ENCODE data around the gene ATXN7L2.
A peak's percentile ranks its signal among the peaks of the same experiment; 100 is the strongest.

ATXN7L2 gene

DNA sequence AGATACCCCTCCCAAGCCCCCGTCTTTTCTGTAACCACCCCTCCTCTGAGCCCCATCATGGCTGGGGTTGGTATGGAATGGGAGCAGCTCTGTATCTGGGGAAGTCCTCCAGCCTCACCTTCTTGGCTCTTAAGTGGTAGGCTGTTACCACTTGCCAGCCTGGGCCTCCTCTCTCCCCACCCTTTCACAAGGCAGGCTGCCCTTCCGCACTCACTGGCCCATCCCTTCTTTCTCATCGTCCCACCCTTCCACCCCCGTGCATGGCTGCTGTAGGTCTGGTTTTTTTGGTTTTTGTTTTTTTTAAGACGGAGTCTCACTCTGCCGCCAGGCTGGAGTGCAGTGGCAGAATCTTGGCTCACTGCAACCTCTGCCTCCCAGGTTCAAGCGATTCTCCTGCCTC is 15.4 kb downstream of the ATXN7L2 start:
- no peak for DNase-seq

GRCh38 chr1:109499661-109500536 is 16.2 kb downstream of the ATXN7L2 start:
- peak; percentile 43 for DNase-seq

DNA sequence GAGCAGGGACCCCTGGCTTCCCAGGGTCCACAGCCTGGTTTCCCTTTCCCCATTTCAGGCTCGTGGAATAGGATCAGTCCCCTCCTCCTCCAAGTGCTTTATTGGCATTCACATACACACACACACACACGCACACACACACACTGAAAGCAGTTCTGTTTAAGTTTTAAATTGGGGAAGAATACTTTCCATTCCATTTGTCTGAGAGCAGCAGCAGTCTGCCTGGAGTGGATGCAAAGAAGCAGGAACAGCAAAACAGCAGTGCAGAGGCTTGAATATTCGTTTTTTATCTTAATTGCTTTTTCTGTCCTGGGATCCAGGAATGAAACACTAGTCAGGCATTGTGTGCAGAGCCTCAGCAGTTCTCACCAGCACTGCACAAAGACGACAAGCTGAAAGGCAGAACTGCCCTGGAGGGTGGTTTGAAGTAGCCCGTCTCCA is 17.3 kb downstream of the ATXN7L2 start:
- DNase-seq = peak; percentile 30

GRCh38 chr1:109501644-109502363 is 18.1 kb downstream of the ATXN7L2 start:
- DNase-seq = peak; percentile 51

GRCh38 chr1:109502364-109502851 is 18.7 kb downstream of the ATXN7L2 start:
- no peak for DNase-seq

GRCh38 chr1:109503935-109504334 is 20.2 kb downstream of the ATXN7L2 start:
- DNase-seq = no peak

GRCh38 chr1:109504974-109505373 is 21.3 kb downstream of the ATXN7L2 start:
- DNase-seq = no peak

GRCh38 chr1:109508001-109508872 is 24.5 kb downstream of the ATXN7L2 start:
- no peak for DNase-seq

DNA sequence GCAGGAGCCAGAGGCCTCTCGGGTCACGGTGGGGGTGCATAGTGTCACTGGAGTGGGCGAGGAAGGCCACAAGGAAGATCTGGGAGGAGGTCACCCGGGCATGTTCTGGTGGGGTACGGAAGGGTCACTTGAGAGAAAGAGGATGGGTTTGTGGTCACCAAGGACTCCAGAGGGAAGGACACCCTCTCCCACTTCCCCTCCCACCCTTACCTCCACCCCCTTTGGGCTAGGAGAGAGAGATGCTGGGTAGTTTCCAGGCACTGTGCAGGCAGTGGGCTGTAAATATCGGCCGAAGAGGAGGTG is 25.1 kb downstream of the ATXN7L2 start:
- no peak for DNase-seq

DNA sequence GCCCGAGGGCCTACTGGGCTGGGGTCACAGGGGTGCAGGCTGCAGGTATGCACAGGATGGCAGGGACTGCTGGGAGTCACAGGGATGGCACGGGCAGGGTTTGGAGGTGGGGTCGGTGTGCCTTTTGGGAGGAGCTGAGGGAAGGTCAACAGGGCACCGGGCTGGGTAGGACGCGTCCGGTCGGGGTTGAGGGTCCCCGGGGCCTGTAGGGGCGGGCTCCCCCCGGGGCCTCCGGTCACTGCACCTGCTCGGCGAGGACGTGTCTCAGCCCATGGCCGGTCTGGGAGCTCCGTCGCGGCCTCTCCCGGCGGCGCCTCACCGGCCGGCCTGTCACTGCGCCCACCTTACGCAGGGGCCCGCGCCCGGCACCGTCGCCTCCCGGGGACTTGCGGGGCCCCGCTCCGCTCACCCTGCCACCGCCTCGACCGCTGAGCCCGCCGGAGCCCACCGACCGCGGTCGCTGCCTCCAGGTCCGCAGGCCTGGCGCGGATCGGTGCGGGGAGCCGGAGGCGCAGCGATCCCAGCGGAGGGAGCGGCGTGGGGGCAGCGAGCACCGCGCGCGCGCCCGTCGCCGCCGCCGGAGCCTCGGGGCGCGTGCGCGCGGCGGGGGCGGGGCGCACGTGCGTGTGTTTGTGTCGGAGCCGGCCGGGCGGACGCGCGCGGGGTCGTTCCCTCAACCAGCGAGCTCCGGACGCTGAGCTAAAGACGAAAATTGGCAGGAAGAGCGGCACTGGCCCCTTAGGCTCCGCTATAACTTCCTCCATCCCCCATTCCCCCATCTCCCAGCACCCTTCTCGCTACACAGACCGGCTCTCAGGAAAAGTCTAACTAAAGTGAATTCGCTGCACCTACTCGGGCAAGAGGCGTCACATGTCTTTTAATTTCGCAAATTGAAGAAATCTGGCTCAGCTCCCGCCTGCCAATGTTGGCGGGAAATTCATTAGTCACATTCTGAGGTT is 25.8 kb downstream of the ATXN7L2 start, which contains the start of gene AMIGO1:
Gene AMIGO1, minus strand, starts transcription at position 552 of the 959 bp plus-strand sequence. CDS start 815 bp downstream, outside the sequence.
- DNase-seq = no peak

- DNase-seq = no peak
These were observed 29.5 kb downstream of the ATXN7L2 start for GRCh38 chr1:109513110-109513710.

- no peak for DNase-seq
These were observed 31.1 kb downstream of the ATXN7L2 start for GRCh38 chr1:109514846-109515245.

DNA sequence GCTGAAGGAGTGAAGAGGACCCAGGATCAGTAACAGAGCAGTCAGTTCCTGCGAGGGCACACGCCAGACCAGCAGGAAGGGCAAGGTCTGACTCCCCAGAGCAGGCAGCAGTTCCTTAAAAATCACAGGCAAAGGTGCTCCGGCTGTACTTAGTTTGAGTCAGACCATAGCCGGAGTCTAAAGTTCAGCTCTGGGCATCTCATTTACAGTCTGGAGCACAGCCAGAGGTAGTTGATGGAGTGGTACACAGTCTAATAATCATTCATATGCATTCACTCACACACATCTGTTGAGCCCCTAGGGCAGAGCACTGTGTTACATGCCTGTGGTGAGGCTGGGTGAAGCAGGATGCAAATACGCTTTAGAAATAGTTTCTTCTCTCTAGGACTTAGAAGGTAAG is 33.2 kb downstream of the ATXN7L2 start:
- DNase-seq = no peak

DNA sequence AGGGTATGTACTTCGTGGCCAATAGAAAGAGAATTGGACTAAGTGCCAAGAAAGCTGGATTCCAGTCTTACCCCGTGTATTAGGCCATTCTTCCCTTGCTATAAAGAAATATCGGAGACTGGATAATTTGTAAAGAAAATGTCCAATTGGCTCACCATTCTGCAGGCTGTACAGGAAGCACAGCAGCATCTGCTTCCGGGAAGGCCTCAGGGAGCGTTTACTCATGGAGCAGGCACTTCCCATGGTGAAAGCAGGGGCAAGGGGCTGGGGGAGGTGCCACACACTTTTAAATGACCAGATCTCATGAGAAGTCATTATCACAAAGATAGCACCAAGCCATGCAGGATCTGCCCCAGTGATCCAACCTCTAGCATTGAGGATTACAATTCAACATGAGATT is 33.6 kb downstream of the ATXN7L2 start:
- DNase-seq = no peak

GRCh38 chr1:109521002-109521951 is 37.6 kb downstream of the ATXN7L2 start:
- no peak for DNase-seq

- no peak for DNase-seq
These were observed 38.3 kb downstream of the ATXN7L2 start for GRCh38 chr1:109522026-109522425.

- peak; percentile 80 for DNase-seq
These were observed 40.0 kb downstream of the ATXN7L2 start for GRCh38 chr1:109523706-109524105.

- DNase-seq = no peak
These were observed 43.5 kb downstream of the ATXN7L2 start for GRCh38 chr1:109527098-109527811.

Measured in MV-4-11 (cell line).